Left ventricle myocardium inferior (tissue), 1 donor: ENCODE measurements around the gene PGBD5. TPM values are rescaled to one million over a fixed set of nuclear protein-coding genes. Genes with fewer than 3 reads are reported as not detected.

Experiments
- DNase-seq: peaks from one replicate; pipeline ENCODE4 v3.0.0-alpha.2; 2020
- H3K27ac ChIP-seq: fragments of 200-600 bp; replicated peaks from 2 replicates; pipeline ENCODE4 v1.8.0; 2021
- H3K27me3 ChIP-seq: fragments of 200-600 bp; 2 replicates; pipeline ENCODE4 v1.8.0; 2021; ENCODE audit warnings: low read depth
- H3K36me3 ChIP-seq: fragments of 200-600 bp; 2 replicates; pipeline ENCODE4 v1.8.0; 2021
- H3K4me1 ChIP-seq: fragments of 200-600 bp; 2 replicates; pipeline ENCODE4 v1.8.0; 2021
- H3K4me3 ChIP-seq: fragments of 200-600 bp; 2 replicates; pipeline ENCODE4 v1.8.0; 2021; ENCODE audit warnings: mild to moderate bottlenecking, moderate library complexity
- H3K9me3 ChIP-seq: fragments of 200-600 bp; replicated peaks from 2 replicates; pipeline ENCODE4 v1.8.0; 2021
- intact Hi-C: fragments of 100-400 bp; cut with micrococcal nuclease; formaldehyde crosslinking; loops from one replicate; pipeline ENCODE4 v1.11.0; 2022
- total RNA-seq: library from RNA; stranded (reverse); fragmentation: NEBNext Ultra II Directional; extraction: Animal tissue kit (Norgen Biotek cat#: 25700); gene quantifications from one replicate; pipeline ENCODE4 v1.2.1, GENCODE V29; 2021
- TF ChIP-seq, protein P1 (sequence below): fragments of 200-600 bp; IDR thresholded peaks from 2 replicates; pipeline ENCODE4 v1.8.0; 2021; ENCODE audit warnings: antibody characterized with exemption, mild to moderate bottlenecking, borderline replicate concordance
- donor health status: DM: no; HTN: yes; CAD: no; lungs with severe emphysema.

PGBD5 gene
- total RNA-seq, 1 donor from 2014 or later: 10.6 TPM

DNA sequence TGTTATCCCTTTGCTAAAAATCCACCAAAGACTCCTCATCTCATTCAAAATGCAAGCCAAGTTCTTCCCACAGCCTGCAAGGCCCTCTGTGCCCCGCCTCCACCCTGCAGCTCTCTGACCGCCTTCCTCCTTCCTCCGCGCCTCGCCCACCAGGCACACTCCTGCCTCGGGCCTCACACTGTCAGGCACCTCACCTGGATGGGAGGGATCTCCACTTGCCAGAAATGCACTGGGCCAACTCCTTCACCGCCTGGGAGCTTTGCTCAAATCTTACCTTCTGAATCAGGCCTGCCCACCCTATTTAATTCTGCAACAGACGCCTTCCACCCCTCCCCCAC is 26.2 kb downstream of the PGBD5 start:
- intact Hi-C loops: no loop called here

DNA sequence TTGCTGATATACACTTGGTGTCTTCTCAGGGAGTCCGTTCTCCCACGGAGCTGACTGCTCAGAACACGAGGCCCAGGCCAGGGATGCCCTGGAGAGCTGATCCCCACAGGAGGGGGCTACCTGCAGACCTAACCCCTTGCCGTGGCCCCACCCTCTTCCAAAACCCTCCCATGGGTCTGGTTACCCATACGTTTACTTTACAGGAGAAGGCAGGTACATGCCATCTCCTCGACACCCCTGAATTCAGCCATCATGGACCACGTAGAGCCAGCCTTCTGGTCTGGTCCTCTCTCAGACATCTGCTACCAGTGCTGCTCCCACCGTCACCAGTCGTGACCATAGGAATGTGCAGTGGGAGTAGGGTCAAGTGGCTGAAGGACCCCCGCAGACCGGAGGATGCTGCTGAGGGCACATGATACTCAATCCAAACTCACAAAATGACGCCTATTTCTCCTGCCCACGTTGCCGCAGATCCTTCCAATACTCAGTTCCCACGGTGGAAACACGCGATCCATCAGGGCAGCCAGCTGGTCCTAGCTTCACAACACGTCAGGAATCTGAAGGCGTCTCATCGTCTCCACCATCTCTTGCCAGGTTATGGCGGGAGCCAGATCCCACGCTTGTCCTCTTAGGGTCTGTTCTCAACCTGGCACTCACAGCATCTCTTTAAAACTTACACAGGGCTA is 26.7 kb downstream of the PGBD5 start:
- Histone ChIP-seq H3K36me3 (no peaks in the 10 kb centered on the region), H3K27me3 (no peaks in the 10 kb centered on the region), H3K9me3 (no peaks in the 10 kb centered on the region), H3K27ac (no peak overlapping the region), H3K4me3 (no peak overlapping the region), H3K4me1 (no peaks in the 10 kb centered on the region)
- intact Hi-C loops: no loop called here
- TF ChIP-seq, protein P1, sequence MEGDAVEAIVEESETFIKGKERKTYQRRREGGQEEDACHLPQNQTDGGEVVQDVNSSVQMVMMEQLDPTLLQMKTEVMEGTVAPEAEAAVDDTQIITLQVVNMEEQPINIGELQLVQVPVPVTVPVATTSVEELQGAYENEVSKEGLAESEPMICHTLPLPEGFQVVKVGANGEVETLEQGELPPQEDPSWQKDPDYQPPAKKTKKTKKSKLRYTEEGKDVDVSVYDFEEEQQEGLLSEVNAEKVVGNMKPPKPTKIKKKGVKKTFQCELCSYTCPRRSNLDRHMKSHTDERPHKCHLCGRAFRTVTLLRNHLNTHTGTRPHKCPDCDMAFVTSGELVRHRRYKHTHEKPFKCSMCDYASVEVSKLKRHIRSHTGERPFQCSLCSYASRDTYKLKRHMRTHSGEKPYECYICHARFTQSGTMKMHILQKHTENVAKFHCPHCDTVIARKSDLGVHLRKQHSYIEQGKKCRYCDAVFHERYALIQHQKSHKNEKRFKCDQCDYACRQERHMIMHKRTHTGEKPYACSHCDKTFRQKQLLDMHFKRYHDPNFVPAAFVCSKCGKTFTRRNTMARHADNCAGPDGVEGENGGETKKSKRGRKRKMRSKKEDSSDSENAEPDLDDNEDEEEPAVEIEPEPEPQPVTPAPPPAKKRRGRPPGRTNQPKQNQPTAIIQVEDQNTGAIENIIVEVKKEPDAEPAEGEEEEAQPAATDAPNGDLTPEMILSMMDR: no peak
- no peak for DNase-seq

More for the DNA sequence above, 26.2 kb downstream of the PGBD5 start:
- Histone ChIP-seq H3K36me3 (no peaks in the 10 kb centered on the region), H3K9me3 (no peaks in the 10 kb centered on the region), H3K4me3 (no peak overlapping the region), H3K4me1 (no peaks in the 10 kb centered on the region), H3K27ac (no peak overlapping the region), H3K27me3 (no peaks in the 10 kb centered on the region)
- TF ChIP-seq, protein P1: no peak
- DNase-seq: no peak

DNA sequence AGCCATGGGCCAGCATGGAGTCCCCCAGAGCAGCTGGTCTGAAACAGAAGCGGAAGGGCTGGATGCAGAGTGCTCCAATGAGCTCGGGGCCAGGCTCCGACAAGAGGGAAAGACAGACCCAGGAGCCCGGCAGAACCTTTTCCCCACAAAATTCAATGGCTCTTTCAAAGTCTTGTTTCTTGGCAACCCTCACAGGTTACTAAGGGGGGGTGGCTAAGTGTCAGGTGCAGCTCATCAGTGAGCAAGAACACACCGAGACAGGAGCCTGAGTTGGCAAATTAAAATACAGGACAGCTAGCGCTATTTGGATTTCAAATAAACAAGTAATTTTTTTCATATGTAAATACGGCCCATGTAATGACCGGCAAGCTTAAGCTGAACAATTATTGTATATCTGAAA is 27.3 kb downstream of the PGBD5 start:
- Histone ChIP-seq H3K27ac (no peak overlapping the region), H3K4me3 (no peak overlapping the region), H3K4me1 (no peaks in the 10 kb centered on the region), H3K9me3 (no peaks in the 10 kb centered on the region), H3K36me3 (no peaks in the 10 kb centered on the region), H3K27me3 (no peaks in the 10 kb centered on the region)
- no peak for DNase-seq
- intact Hi-C loops: no loop called here
- TF ChIP-seq, protein P1: no peak

DNA sequence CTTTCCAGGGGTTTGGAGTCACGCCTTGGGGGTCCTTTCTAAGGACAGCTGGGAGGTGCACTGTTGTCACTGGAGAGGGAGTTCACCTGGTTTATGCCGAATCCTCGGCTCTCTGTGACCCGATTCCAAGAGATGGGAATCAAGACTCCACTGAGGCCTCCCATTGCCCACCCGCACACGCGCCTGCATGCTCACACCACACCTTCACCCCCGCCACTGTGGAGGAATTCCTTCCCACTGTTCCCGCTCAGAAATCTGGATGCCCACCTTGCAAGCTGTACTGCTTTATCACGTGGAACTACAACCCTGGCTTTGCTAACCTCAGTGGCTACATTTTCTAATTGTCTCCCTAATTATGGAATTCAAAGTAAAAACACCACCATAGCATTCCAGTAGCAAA is 29.2 kb downstream of the PGBD5 start:
- Histone ChIP-seq H3K9me3 (no peaks in the 10 kb centered on the region), H3K4me1 (peaks cover 8% of the 10 kb centered on the region), H3K27me3 (no peaks in the 10 kb centered on the region), H3K4me3 (no peak overlapping the region), H3K36me3 (no peaks in the 10 kb centered on the region), H3K27ac (no peak overlapping the region)
- no peak for DNase-seq
- TF ChIP-seq, protein P1: no peak
- intact Hi-C loops: no loop called here

DNA sequence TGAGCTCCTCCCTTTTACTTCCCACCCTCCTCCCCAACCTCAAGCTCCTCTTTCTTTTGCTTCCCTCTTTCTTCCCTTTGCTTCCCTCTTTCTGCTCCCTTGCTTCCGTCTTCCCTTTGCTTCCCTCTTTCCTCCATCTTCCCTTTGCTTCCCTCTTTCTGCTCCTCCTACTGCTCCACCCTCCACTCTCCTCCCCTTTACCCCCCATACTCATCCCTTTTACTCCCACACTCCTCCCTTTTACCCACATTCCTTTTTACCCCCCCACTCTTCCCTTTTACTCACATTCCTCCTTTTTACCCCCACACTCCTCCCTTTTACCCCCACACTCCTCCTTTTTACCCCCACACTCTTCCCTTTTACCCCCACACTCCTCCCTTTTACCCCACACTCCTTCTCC is 30.2 kb downstream of the PGBD5 start:
- no peak for DNase-seq
- Histone ChIP-seq H3K27me3 (no peaks in the 10 kb centered on the region), H3K36me3 (no peaks in the 10 kb centered on the region), H3K4me1 (peaks cover 8% of the 10 kb centered on the region), H3K27ac (no peak overlapping the region), H3K4me3 (no peak overlapping the region), H3K9me3 (no peaks in the 10 kb centered on the region)
- TF ChIP-seq, protein P1: no peak
- intact Hi-C loops: no loop called here
